Lower leg skin (tissue), 4 donors: ENCODE data around the gene ATG9A. TPM values are rescaled to one million over a fixed set of nuclear protein-coding genes. Genes with fewer than 3 reads are reported as not detected.

Experiments used
- DNase-seq, 2 donors: peaks; one replicate each; pipeline ENCODE4 v3.0.0-alpha.2; 2019; ENCODE audit warnings: low spot score in 2 of 2
- H3K4me3 ChIP-seq: fragments of 200-600 bp; sonication (generic); 2 replicates; pipeline ENCODE4 v1.5.1; 2017; ENCODE audit warnings: mild to moderate bottlenecking, low read depth; ENCODE audit not compliant: poor library complexity, severe bottlenecking
- POLR2A ChIP-seq, 2 donors: fragments of 450-650 bp; IDR thresholded peaks; one replicate each; pipeline ENCODE4 v1.6.1; 2016 to 2017; ENCODE audit warnings: antibody characterized with exemption in 2 of 2, mild to moderate bottlenecking in 1 of 2, moderate library complexity in 1 of 2
- WGBS, 2 donors: methylation state at CpG; one replicate each; pipeline ENCODE4 v1.1.5; 2018; 5-methylcytosine and 5-hydroxymethylcytosine counted together
- intact Hi-C: fragments of 100-400 bp; cut with DNase I; formaldehyde crosslinking; loops from one replicate; pipeline ENCODE4 v1.15.0; 2023; ENCODE audit warnings: low total_unique reads
- total RNA-seq, 4 donors: library from RNA; depleted of rRNA; stranded (reverse); fragments of >200 nt; gene quantifications; one replicate each; pipeline ENCODE4 v1.1.0, GENCODE V29; 2016
- TF ChIP-seq, protein P1 (sequence below), 3 donors: fragments of 450-650 bp; IDR thresholded peaks; one replicate each; pipeline ENCODE4 v1.5.1; 2016; ENCODE audit warnings: antibody characterized with exemption in 3 of 3, mild to moderate bottlenecking in 3 of 3, moderate library complexity in 2 of 3

ATG9A gene
- total RNA-seq, 4 donors from 2014 or later = 57.6 to 92.8 (median 61.9) TPM

DNA sequence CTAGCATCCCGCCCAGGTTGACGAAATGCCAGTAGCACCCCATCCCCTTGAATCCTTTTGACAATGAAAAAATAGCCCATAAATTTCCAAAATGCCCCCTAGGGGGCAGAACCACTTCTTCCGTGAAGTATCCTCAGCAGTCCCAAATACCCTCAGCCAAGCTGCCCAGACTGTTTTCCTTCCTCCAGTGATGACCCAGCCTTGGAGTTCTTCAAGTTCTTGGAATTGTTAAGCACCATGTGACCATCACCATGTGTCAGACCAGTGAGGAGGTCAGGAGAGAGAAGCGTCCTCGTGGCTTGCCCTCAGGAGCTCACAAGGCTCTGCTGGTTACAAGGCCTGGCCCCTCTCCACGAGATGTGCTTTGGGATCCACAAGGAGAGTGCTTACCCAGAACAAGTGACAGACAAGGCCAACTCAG is 58.2 kb downstream of the ATG9A start:
- 14 to 28% methylated on average over 6 of the region's 6 CpGs for WGBS, 2 donors
- TF ChIP-seq, protein P1, sequence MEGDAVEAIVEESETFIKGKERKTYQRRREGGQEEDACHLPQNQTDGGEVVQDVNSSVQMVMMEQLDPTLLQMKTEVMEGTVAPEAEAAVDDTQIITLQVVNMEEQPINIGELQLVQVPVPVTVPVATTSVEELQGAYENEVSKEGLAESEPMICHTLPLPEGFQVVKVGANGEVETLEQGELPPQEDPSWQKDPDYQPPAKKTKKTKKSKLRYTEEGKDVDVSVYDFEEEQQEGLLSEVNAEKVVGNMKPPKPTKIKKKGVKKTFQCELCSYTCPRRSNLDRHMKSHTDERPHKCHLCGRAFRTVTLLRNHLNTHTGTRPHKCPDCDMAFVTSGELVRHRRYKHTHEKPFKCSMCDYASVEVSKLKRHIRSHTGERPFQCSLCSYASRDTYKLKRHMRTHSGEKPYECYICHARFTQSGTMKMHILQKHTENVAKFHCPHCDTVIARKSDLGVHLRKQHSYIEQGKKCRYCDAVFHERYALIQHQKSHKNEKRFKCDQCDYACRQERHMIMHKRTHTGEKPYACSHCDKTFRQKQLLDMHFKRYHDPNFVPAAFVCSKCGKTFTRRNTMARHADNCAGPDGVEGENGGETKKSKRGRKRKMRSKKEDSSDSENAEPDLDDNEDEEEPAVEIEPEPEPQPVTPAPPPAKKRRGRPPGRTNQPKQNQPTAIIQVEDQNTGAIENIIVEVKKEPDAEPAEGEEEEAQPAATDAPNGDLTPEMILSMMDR (IDR thresholded peaks at IDR 0.05) = no peak
- TF ChIP-seq POLR2A (IDR thresholded peaks at IDR 0.05) = no peak
- DNase-seq = peak; percentile 85 to 94
- intact Hi-C loops = no loop called here
- no peak overlapping the region for H3K4me3 ChIP-seq

DNA sequence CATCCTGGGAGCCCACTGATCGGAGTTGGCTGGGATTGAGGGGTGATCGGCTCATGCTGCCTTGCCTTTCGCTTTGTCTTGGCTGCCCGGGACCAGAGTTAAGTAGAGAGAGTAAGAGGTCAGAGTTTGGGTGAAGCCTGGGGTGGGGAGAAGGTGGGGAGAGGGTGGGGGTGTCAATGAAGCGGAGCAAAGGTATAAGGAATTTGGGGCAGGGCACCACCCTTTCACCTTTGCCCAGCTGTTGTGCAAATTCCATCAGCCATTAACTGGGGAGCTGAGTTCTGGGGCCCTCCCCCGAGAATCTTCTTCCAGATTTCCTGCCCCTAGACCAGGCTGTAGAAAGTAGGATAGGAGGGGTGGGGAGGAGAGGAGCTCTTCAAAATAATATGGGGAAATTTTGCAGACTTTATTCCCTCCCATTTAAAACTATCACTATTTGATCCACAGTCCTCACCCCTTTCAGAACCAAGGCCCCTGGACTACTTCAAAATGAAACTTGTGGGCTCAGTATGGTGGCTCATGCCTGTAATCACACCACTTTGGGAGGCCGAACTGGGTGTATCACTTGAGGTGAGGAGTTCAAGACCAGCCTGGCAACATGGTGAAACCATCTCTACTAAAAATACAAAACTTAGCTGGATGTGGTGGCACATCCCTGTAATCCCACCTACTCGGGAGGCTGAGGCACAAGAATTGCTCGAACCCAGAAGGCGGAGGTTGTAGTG is 59.3 kb downstream of the ATG9A start, which contains the start of gene SLC23A3:
Gene SLC23A3, minus strand, starts transcription at position 100 of the 725 bp plus-strand sequence. Its CDS starts 45 bp downstream, at position 55.
- no peak within 1 kb of the TSS for H3K4me3 ChIP-seq
- no peak for TF ChIP-seq POLR2A (IDR thresholded peaks at IDR 0.05)
- intact Hi-C loops = no loop called here
- 85 to 92% methylated on average over 10 of the region's 10 CpGs for WGBS, 2 donors
- DNase-seq = peak in 1 of 2 donors; percentile 42

Other genes starting within 250 kb of the ATG9A start
- gene FEV, start 244.5 kb downstream of the ATG9A start, total RNA-seq = not detected
- not detected for gene CRYBA2, start 236.2 kb downstream of the ATG9A start, total RNA-seq
- not detected for gene CFAP65, start 188.1 kb downstream of the ATG9A start, total RNA-seq
- gene IHH, start 168.7 kb downstream of the ATG9A start, total RNA-seq = under 1 TPM in 1 of 4 donors, not detected in 3; 0.30 TPM
- 10 to 100 TPM; 13.2 to 20.9 (median 18.4) TPM for gene NHEJ1, start 68.8 kb downstream of the ATG9A start, total RNA-seq
- gene SLC23A3, start 59.6 kb downstream of the ATG9A start, total RNA-seq = 1 to 10 TPM in 2 of 4 donors, under 1 TPM in 2; 0.10 to 4.4 (median 1.0) TPM
- 10 to 100 TPM; 48.0 to 76.7 (median 66.9) TPM for gene CNPPD1, start 52.7 kb downstream of the ATG9A start, total RNA-seq
- 100 to 1,000 TPM in 2 of 4 donors, 10 to 100 TPM in 2; 88.7 to 110 (median 98.3) TPM for gene RETREG2, start 51.4 kb downstream of the ATG9A start, total RNA-seq
- 10 to 100 TPM; 63.0 to 76.4 (median 63.3) TPM for gene ZFAND2B, start 22.9 kb downstream of the ATG9A start, total RNA-seq
- 10 to 100 TPM; 16.9 to 33.1 (median 18.6) TPM for gene ABCB6, start 10.7 kb downstream of the ATG9A start, total RNA-seq
- 10 to 100 TPM; 45.9 to 97.6 (median 52.5) TPM for gene ANKZF1, start 170 bp upstream of the ATG9A start, total RNA-seq
- gene GLB1L, start 15.8 kb upstream of the ATG9A start, total RNA-seq = 1 to 10 TPM; 1.6 to 7.7 (median 3.9) TPM
- 10 to 100 TPM; 12.9 to 26.4 (median 13.8) TPM for gene STK16, start 15.8 kb upstream of the ATG9A start, total RNA-seq
- gene TUBA4B, start 23.6 kb upstream of the ATG9A start, total RNA-seq = not detected
- gene TUBA4A, start 24.3 kb upstream of the ATG9A start, total RNA-seq = 100 to 1,000 TPM; 181 to 522 (median 240) TPM
- gene DNAJB2, start 49.7 kb upstream of the ATG9A start, total RNA-seq = 100 to 1,000 TPM; 125 to 152 (median 140) TPM
- under 1 TPM in 1 of 4 donors, not detected in 3; 0.23 TPM for gene PTPRN, start 79.8 kb upstream of the ATG9A start, total RNA-seq
- not detected for gene RESP18, start 103.1 kb upstream of the ATG9A start, total RNA-seq
- 10 to 100 TPM; 52.7 to 64.0 (median 57.6) TPM for gene DNPEP, start 158.3 kb upstream of the ATG9A start, total RNA-seq
- 100 to 1,000 TPM in 1 of 4 donors, 10 to 100 TPM in 3; 19.4 to 163 (median 37.8) TPM for gene DES, start 188.7 kb upstream of the ATG9A start, total RNA-seq
- 10 to 100 TPM in 1 of 4 donors, 1 to 10 TPM in 3; 3.3 to 11.4 (median 5.3) TPM for gene SPEG, start 205.2 kb upstream of the ATG9A start, total RNA-seq